Karpas-422 (cell line): Measurements from ENCODE around the gene LPIN3. TPM values are rescaled to one million over a fixed set of nuclear protein-coding genes. Genes with fewer than 3 reads are reported as not detected.

Experiments used
- DNase-seq: peaks from one replicate; pipeline ENCODE4 v3.0.0-alpha.2; 2015
- H2AFZ ChIP-seq: fragments of 200-600 bp; sonication (generic); 2 replicates; pipeline ENCODE4 v1.6.1; 2014; ENCODE audit warnings: antibody characterized with exemption, low read length, mixed read lengths
- H3K27ac ChIP-seq: fragments of 200-600 bp; sonication (generic); 2 replicates; pipeline ENCODE4 v1.5.1; 2014; ENCODE audit warnings: mild to moderate bottlenecking, low read length, moderate library complexity
- H3K27me3 ChIP-seq: fragments of 200-600 bp; sonication (generic); 2 replicates; pipeline ENCODE4 v1.6.1; 2014; ENCODE audit warnings: low read length, mixed read lengths
- H3K36me3 ChIP-seq: fragments of 200-600 bp; sonication (generic); 2 replicates; pipeline ENCODE4 v1.6.1; 2014; ENCODE audit warnings: low read length, mixed read lengths; ENCODE audit not compliant: insufficient read depth
- H3K4me1 ChIP-seq: fragments of 200-600 bp; sonication (generic); 2 replicates; pipeline ENCODE4 v1.6.1; 2014; ENCODE audit warnings: mild to moderate bottlenecking, low read length, mixed read lengths
- H3K4me2 ChIP-seq: fragments of 200-600 bp; sonication (generic); 2 replicates; pipeline ENCODE4 v1.6.1; 2014; ENCODE audit warnings: low read length, low read depth, mild to moderate bottlenecking; ENCODE audit not compliant: poor library complexity, severe bottlenecking
- H3K4me3 ChIP-seq: fragments of 200-600 bp; sonication (generic); 2 replicates; pipeline ENCODE4 v1.5.1; 2014; ENCODE audit warnings: mild to moderate bottlenecking, antibody characterized with exemption, low read length, mixed read lengths
- H3K79me2 ChIP-seq: fragments of 200-600 bp; sonication (generic); 2 replicates; pipeline ENCODE4 v1.6.1; 2014; ENCODE audit warnings: mild to moderate bottlenecking, low read length, mixed read lengths
- H3K9ac ChIP-seq: fragments of 200-600 bp; sonication (generic); 2 replicates; pipeline ENCODE4 v1.6.0; 2014; ENCODE audit warnings: low read length
- H3K9me2 ChIP-seq: fragments of 200-600 bp; sonication (generic), shearing (Covaris generic); replicated peaks from 2 replicates; pipeline ENCODE4 v1.6.0; 2014; ENCODE audit warnings: mild to moderate bottlenecking, low read length, moderate library complexity; ENCODE audit not compliant: insufficient read depth
- H3K9me3 ChIP-seq: fragments of 300-700, 200-600 bp; sonication (generic); 2 replicates; pipeline ENCODE4 v1.6.1; 2014; ENCODE audit warnings: low read length, mixed read lengths
- H4K20me1 ChIP-seq: fragments of 200-600 bp; sonication (generic); 2 replicates; pipeline ENCODE4 v1.6.1; 2014; ENCODE audit warnings: mild to moderate bottlenecking, antibody characterized with exemption, low read length, low read depth; ENCODE audit not compliant: insufficient read depth
- total RNA-seq: library from RNA; depleted of rRNA; stranded (reverse); fragments of >200 nt; shearing (Covaris generic); gene quantifications from 2 replicates; pipeline ENCODE4 v1.2.3, GENCODE V29; 2014; ENCODE audit warnings: low replicate concordance

The LPIN3 gene
- total RNA-seq, 1 experiment from 2014 or later, result not detected

GRCh38 chr20:41357424-41358163, 17.0 kb downstream of the LPIN3 start:
- Histone ChIP-seq H3K27me3 (no peaks in the 10 kb centered on the region), H3K79me2 (no peaks in the 10 kb centered on the region), H3K4me3 (no peak overlapping the region), H3K4me1 (no peaks in the 10 kb centered on the region), H2AFZ (no peak overlapping the region), H3K9me3 (no peaks in the 10 kb centered on the region), H3K4me2 (no peak overlapping the region), H3K36me3 (no peaks in the 10 kb centered on the region), H3K9me2 (no peaks in the 10 kb centered on the region), H3K9ac (no peak overlapping the region), H3K27ac (no peak overlapping the region), H4K20me1 (no peaks in the 10 kb centered on the region)
- peak; percentile 58 for DNase-seq

- Histone ChIP-seq H3K79me2 (no peaks in the 10 kb centered on the region), H3K9ac (no peak overlapping the region), H4K20me1 (no peaks in the 10 kb centered on the region), H3K4me3 (no peak overlapping the region), H3K9me3 (no peaks in the 10 kb centered on the region), H3K4me2 (no peak overlapping the region), H3K4me1 (no peaks in the 10 kb centered on the region), H3K27me3 (no peaks in the 10 kb centered on the region), H3K27ac (no peak overlapping the region), H2AFZ (no peak overlapping the region), H3K9me2 (no peaks in the 10 kb centered on the region), H3K36me3 (no peaks in the 10 kb centered on the region)
- no peak for DNase-seq
Measured at GRCh38 chr20:41358230-41358629, 17.6 kb downstream of the LPIN3 start.

GRCh38 chr20:41358717-41359116, 18.1 kb downstream of the LPIN3 start:
- no peak overlapping the region for H2AFZ ChIP-seq
- H3K4me1 ChIP-seq, result no peaks in the 10 kb centered on the region
- no peak overlapping the region for H3K4me3 ChIP-seq
- H3K36me3 ChIP-seq, result no peaks in the 10 kb centered on the region
- H3K27ac ChIP-seq, result no peak overlapping the region
- H3K9me2 ChIP-seq, result no peaks in the 10 kb centered on the region
- no peaks in the 10 kb centered on the region for H3K79me2 ChIP-seq
- H3K4me2 ChIP-seq, result no peak overlapping the region
- no peak for DNase-seq
- no peaks in the 10 kb centered on the region for H3K27me3 ChIP-seq
- no peaks in the 10 kb centered on the region for H3K9me3 ChIP-seq
- H4K20me1 ChIP-seq, result no peaks in the 10 kb centered on the region
- H3K9ac ChIP-seq, result no peak overlapping the region

DNA sequence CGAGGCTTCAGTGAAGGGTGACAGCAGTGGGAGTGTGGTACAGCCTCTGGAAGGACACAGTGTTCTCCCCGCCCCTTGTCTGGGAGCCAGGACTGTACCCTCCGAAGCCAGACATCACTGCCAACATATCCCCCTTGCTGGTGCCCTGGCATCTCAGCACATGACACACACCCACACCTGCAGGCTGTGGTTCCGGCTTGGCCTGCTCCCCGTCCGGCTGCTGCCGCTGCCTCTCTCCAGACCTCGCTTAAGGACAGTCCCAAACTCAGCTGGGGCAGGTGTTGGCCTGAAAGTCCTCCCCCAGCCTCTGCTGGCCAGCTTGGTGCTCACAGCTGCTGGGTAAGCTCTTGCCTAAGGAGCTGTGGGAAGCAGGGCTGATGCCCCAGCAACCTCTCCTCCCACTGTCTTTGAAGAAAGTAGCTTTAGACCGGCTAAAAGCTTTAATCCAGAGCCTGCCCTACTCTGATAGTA, 19.0 kb downstream of the LPIN3 start:
- Histone ChIP-seq H4K20me1 (no peaks in the 10 kb centered on the region), H3K27me3 (no peaks in the 10 kb centered on the region), H3K9me2 (no peaks in the 10 kb centered on the region), H3K4me1 (no peaks in the 10 kb centered on the region), H3K4me2 (no peak overlapping the region), H3K36me3 (no peaks in the 10 kb centered on the region), H3K4me3 (no peak overlapping the region), H3K27ac (no peak overlapping the region), H3K9ac (no peak overlapping the region), H3K9me3 (no peaks in the 10 kb centered on the region), H3K79me2 (no peaks in the 10 kb centered on the region), H2AFZ (no peak overlapping the region)
- no peak for DNase-seq

GRCh38 chr20:41360831-41361756, 20.5 kb downstream of the LPIN3 start:
- no peak overlapping the region for H3K4me3 ChIP-seq
- H3K9me2 ChIP-seq, result no peaks in the 10 kb centered on the region
- no peak overlapping the region for H3K9ac ChIP-seq
- no peak overlapping the region for H2AFZ ChIP-seq
- H3K36me3 ChIP-seq, result no peaks in the 10 kb centered on the region
- H3K79me2 ChIP-seq, result no peaks in the 10 kb centered on the region
- H3K9me3 ChIP-seq, result no peaks in the 10 kb centered on the region
- no peaks in the 10 kb centered on the region for H3K4me1 ChIP-seq
- H4K20me1 ChIP-seq, result no peaks in the 10 kb centered on the region
- H3K27ac ChIP-seq, result no peak overlapping the region
- DNase-seq, result no peak
- no peak overlapping the region for H3K4me2 ChIP-seq
- H3K27me3 ChIP-seq, result no peaks in the 10 kb centered on the region

DNA sequence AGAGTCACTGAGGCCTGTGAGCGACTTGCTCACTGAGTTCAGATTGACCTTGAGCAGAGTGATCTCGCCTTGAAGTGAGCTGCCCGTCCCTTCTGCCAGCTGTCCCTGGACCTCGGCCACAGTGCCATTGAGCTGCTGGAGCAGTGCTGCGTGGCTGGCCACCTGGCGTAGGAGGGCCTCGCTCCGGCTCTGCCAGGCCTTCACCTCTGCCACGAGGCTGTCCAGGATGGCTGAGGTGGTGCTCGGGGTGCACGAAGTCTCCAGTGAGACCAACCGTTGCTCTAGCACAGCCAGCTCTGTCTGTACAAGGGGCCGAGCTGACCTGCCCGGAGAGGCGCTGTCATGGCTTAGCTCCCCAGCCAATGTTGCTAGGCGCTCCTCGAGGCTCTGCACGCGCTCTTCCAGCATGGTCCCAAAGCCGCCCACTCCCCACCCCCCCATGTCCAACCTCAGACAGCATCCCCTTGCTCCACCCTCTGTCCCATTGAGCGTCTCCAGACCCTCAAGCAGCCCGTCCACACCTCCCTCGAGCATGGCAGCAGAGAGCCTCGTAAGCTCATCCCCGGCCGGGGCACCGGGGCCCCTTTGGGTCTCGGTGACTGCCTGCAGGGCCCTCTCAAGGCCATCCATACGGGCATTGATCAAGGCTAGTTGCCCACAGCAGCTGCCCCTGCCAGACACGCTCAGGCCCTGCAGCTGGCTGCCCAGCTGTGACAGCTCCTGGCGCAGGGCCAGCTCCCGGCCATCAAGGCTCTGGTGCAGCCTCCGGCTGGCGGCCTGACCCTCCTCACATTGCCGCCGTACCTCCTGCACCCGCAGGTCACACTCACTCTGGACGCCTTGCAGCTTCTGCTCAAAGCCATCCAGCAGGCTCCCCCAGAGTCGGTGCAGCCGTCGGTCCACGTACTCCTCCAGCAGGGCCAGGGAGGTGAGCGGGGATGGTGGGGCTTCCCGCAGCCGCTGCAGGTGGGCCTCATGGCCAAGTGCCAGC, 21.4 kb downstream of the LPIN3 start:
- H3K79me2 ChIP-seq, result no peaks in the 10 kb centered on the region
- H3K9me3 ChIP-seq, result no peaks in the 10 kb centered on the region
- no peak overlapping the region for H2AFZ ChIP-seq
- no peaks in the 10 kb centered on the region for H3K9me2 ChIP-seq
- no peaks in the 10 kb centered on the region for H3K27me3 ChIP-seq
- no peaks in the 10 kb centered on the region for H4K20me1 ChIP-seq
- no peaks in the 10 kb centered on the region for H3K4me1 ChIP-seq
- H3K9ac ChIP-seq, result no peak overlapping the region
- no peak for DNase-seq
- no peak overlapping the region for H3K4me3 ChIP-seq
- no peaks in the 10 kb centered on the region for H3K36me3 ChIP-seq
- no peak overlapping the region for H3K27ac ChIP-seq
- no peak overlapping the region for H3K4me2 ChIP-seq

GRCh38 chr20:41362748-41363140, 22.1 kb downstream of the LPIN3 start:
- Histone ChIP-seq H3K9ac (no peak overlapping the region), H4K20me1 (no peaks in the 10 kb centered on the region), H3K9me2 (no peaks in the 10 kb centered on the region), H3K4me1 (no peaks in the 10 kb centered on the region), H3K4me2 (no peak overlapping the region), H2AFZ (no peak overlapping the region), H3K9me3 (no peaks in the 10 kb centered on the region), H3K36me3 (no peaks in the 10 kb centered on the region), H3K27ac (no peak overlapping the region), H3K79me2 (no peaks in the 10 kb centered on the region), H3K4me3 (no peak overlapping the region), H3K27me3 (no peaks in the 10 kb centered on the region)
- no peak for DNase-seq
